Subcutaneous adipose tissue (tissue), 4 donors: ENCODE measurements around the gene LSM12. TPM values are rescaled to one million over a fixed set of nuclear protein-coding genes. Genes with fewer than 3 reads are reported as not detected.

Experiments used
- CTCF ChIP-seq: fragments of 450-650 bp; IDR thresholded peaks from one replicate; pipeline ENCODE4 v1.5.1; 2016; ENCODE audit warnings: low read depth, mild to moderate bottlenecking, control low read depth, antibody characterized with exemption, moderate library complexity
- total RNA-seq, 4 donors: library from RNA; depleted of rRNA; stranded (reverse); fragments of >200 nt; gene quantifications; one replicate each; pipeline ENCODE4 v1.1.0, GENCODE V29; 2016

Gene LSM12
- total RNA-seq = 10 to 100 TPM; 26.2 to 57.2 (median 29.1) TPM

DNA sequence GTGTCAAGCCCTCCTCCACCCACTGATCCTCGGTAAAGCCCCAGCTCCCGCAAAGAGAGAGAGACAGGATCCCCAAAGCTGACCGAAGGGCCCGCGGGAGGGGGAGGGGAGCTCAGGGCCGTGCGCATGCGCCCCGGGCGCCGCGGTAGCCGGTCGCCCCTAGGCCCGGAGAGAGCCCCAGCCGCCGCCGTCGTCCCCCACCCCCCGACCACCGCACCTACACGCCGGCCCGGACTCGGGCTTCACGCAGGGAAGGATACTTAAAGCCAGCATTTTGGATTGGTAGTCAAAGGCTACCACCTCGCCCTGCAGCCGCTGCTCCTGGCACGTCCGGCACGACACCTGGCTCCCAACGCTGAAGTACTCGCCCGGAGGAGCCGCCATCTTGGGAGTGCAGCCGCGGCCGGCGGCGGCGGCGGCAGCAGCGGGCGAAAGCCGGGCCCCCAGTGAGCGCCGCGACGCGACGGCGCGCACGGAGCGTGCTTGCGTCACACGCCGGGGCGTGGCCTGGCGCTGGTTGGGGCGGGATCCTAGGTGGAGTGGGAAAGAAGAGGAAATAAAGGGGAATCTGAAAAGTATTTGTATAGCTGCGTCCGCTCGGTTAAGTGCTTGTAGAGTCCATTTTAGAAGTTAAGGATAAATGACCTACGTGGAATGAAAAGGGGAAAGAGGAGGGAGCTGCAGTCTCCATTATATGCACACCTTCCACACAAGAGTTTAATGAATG is at the start of gene LSM12:
Gene LSM12 (minus strand): TSS at position 468 of the 727 bp plus-strand sequence. CDS start 84 bp downstream, at position 384.
- no peak for TF ChIP-seq CTCF

GRCh38 chr17:44115585-44116415 is 49.3 kb upstream of the LSM12 start:
- no peak for TF ChIP-seq CTCF

- no peak for TF ChIP-seq CTCF
Measured at GRCh38 chr17:44113868-44114840, 47.7 kb upstream of the LSM12 start.

DNA sequence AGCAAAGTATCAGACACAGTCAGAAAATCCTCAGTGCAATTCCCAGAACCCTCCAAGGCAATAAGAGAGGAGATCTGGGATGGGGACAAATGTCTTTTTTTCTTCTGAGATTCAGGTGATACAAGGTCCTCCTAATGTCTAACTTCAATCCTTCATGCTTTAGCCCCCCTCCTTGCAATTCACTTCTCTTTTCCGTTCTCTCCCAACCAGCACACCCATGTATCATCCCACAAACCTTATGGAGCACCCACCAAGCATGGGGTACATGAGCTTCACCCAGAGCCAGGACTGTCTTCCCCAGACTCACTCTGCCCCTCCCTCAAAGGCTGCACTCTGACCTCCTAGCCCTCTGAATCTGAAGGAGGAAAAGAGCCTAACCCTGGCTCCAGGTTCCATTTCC is 46.9 kb upstream of the LSM12 start:
- no peak for TF ChIP-seq CTCF

GRCh38 chr17:44112284-44113280 is 46.1 kb upstream of the LSM12 start:
- no peak for TF ChIP-seq CTCF

DNA sequence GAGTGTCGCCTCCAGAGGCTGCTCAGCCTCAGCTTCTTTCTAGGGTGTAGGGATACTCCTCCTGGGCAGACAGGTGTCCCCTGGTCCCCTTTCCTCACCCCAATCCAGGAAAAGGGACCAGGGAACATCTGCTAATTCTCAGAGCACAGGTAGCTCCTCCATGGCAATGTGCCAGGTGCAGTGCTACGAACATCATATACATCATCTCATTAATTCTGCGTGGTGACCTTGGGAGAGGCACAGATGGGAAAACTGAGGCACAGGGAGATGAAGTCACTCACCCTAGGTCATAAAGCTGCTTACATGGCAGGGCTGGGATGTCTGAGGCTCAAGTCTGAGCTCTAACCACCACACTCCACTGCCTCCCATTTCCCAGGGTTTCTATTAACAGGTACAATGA is 45.3 kb upstream of the LSM12 start:
- TF ChIP-seq CTCF = no peak
